ENCODE results near the gene PLEKHB2. TPM values are rescaled to one million over a fixed set of nuclear protein-coding genes. Genes with fewer than 3 reads are reported as not detected.

PLEKHB2 gene
- total and polyA plus RNA-seq, 9 of the 15 experiments (the other 6 are each of a cell fraction or from before 2014, with no cell fraction given): 41.3 to 71.5 (median 50.2) TPM

- Histone ChIP-seq H3K4me3 (no peak overlapping the region), H3K4me1 (replicated peaks in 1 of 2; ENCODE audit: control insufficient read depth in 2 of 2, insufficient read depth in 2 of 2, low read length in 2 of 2) (no peaks in the 10 kb centered on the region; a peak in 1 of 5 replicates), H3K79me2 (ENCODE audit: control insufficient read depth, insufficient read depth, low read length) (peaks cover 5% of the 10 kb centered on the region; the same call in 1 of the 3 replicates), H3K27ac (ENCODE audit: extremely low read depth, low read depth, low read length) (no peak overlapping the region), H3K9me1 (ENCODE audit: control insufficient read depth, insufficient read depth, low read length) (peaks cover 4% of the 10 kb centered on the region), H2AFZ (ENCODE audit: low read depth, low read length) (no peak overlapping the region), H3K9me3 (replicated peaks; ENCODE audit: control insufficient read depth, insufficient read depth, low read depth, low read length) (no peaks in the 10 kb centered on the region), H3K27me3 (ENCODE audit: control insufficient read depth in 2 of 2, insufficient read depth in 2 of 2, low read length in 2 of 2) (no peaks in the 10 kb centered on the region), H4K20me1 (replicated peaks; ENCODE audit: control insufficient read depth, insufficient read depth, low read length) (no peaks in the 10 kb centered on the region), H3K9ac (ENCODE audit: insufficient read depth in 1 of 2, low read depth in 2 of 2, low read length in 2 of 2) (no peak overlapping the region), H3K4me2 (ENCODE audit: insufficient read depth, low read length) (no peak overlapping the region), H3K36me3 (ENCODE audit: control insufficient read depth, insufficient read depth, low read length) (peaks cover 87% of the 10 kb centered on the region)
- POLR2A ChIA-PET: no interaction called here
- BruUV-seq (replicated peaks): no TSS peak
- intact Hi-C loops (cut with micrococcal nuclease): no loop called here
- CTCF ChIA-PET (ENCODE audit: low intra/inter-chr PET ratio): no interaction called here
- no peak for TF ChIP-seq CC2D1A (IDR thresholded peaks at IDR 0.05)
- no peak for TF ChIP-seq RAD21 (CRISPR knock-in tag; conservative IDR thresholded peaks at IDR 0.05 in 1 of 2, IDR thresholded peaks at IDR 0.05 in 1 of 2)
- TF ChIP-seq GABPB1 (CRISPR knock-in tag; IDR thresholded peaks at IDR 0.05): no peak
- no peak for TF ChIP-seq NFE2L1 (tag; IDR thresholded peaks at IDR 0.05; ENCODE audit: borderline replicate concordance, low read depth)
- TF ChIP-seq FOXK2 (conservative IDR thresholded peaks at IDR 0.05 in 1 of 2, IDR thresholded peaks at IDR 0.05 in 1 of 2; ENCODE audit: low read depth in 2 of 2): no peak
- no peak for TF ChIP-seq ZBTB2 (IDR thresholded peaks at IDR 0.05)
- TF ChIP-seq RBM14 (IDR thresholded peaks at IDR 0.05; ENCODE audit: borderline replicate concordance, insufficient read depth, low read depth, low read length): no peak
- TF ChIP-seq CLOCK (CRISPR knock-in tag; IDR thresholded peaks at IDR 0.05; ENCODE audit: borderline replicate concordance): no peak
- TF ChIP-seq, protein P1, sequence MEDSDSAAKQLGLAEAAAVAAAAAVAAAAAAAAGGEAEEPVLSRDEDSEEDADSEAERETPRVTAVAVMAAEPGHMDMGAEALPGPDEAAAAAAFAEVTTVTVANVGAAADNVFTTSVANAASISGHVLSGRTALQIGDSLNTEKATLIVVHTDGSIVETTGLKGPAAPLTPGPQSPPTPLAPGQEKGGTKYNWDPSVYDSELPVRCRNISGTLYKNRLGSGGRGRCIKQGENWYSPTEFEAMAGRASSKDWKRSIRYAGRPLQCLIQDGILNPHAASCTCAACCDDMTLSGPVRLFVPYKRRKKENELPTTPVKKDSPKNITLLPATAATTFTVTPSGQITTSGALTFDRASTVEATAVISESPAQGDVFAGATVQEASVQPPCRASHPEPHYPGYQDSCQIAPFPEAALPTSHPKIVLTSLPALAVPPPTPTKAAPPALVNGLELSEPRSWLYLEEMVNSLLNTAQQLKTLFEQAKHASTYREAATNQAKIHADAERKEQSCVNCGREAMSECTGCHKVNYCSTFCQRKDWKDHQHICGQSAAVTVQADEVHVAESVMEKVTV (CRISPR knock-in tag; IDR thresholded peaks at IDR 0.05): no peak
- TF ChIP-seq PTTG1 (tag; IDR thresholded peaks at IDR 0.05; ENCODE audit: low read depth): no peak
- no peak for TF ChIP-seq HMGN3 (IDR thresholded peaks at IDR 0.05; ENCODE audit: borderline replicate concordance, extremely low read depth, insufficient read length, low read depth, low read length)
- no peak for ATAC-seq
- in situ Hi-C loops (cut with MboI): no loop called here
- no peak for DNase-seq (ENCODE audit: extremely low read depth in 1 of 4, low spot score in 3 of 4)
- 94% methylated on average over 5 of the region's 5 CpGs for WGBS (ENCODE audit: insufficient coverage, low coverage, missing lambda C conversion rate)
- FAIRE-seq: no peak
Measured at GRCh38 chr2:131142849-131143248, 37.7 kb downstream of the PLEKHB2 start.
